Activated CD8-positive, alpha-beta memory T cell treated with anti-CD3 and anti-CD28 coated beads, Interleukin-2, amount 50 U/mL, for 24 hours (primary cell): Measurements from ENCODE around the gene EFHC1.
A peak's percentile ranks its signal among the peaks of the same experiment; 100 is the strongest.

Experiments
- DNase-seq: peaks from one replicate; pipeline ENCODE4 v3.0.0-alpha.2; 2020; ENCODE audit errors: extremely low read depth

EFHC1 gene

GRCh38 chr6:52517502-52518278 lies 97.5 kb downstream of the EFHC1 start:
- DNase-seq: peak; percentile 20

GRCh38 chr6:52518279-52518945 lies 98.3 kb downstream of the EFHC1 start:
- no peak for DNase-seq

- no peak for DNase-seq
These were observed 99.5 kb downstream of the EFHC1 start for GRCh38 chr6:52519618-52520017.

- DNase-seq: no peak
These were observed 102.0 kb downstream of the EFHC1 start for GRCh38 chr6:52522151-52522626.

GRCh38 chr6:52522655-52523054 lies 102.5 kb downstream of the EFHC1 start:
- DNase-seq: no peak

GRCh38 chr6:52523378-52524142 lies 103.4 kb downstream of the EFHC1 start:
- no peak for DNase-seq

GRCh38 chr6:52524918-52525317 lies 104.8 kb downstream of the EFHC1 start:
- no peak for DNase-seq

- no peak for DNase-seq
These were observed 106.5 kb downstream of the EFHC1 start for GRCh38 chr6:52526634-52527033.

- DNase-seq: no peak
These were observed 107.3 kb downstream of the EFHC1 start for GRCh38 chr6:52527436-52527835.

GRCh38 chr6:52529311-52529710 lies 109.2 kb downstream of the EFHC1 start:
- no peak for DNase-seq

GRCh38 chr6:52530351-52530750 lies 110.2 kb downstream of the EFHC1 start:
- DNase-seq: no peak

GRCh38 chr6:52531396-52531795 lies 111.3 kb downstream of the EFHC1 start:
- no peak for DNase-seq

GRCh38 chr6:52531834-52532233 lies 111.7 kb downstream of the EFHC1 start:
- no peak for DNase-seq

- no peak for DNase-seq
These were observed 112.3 kb downstream of the EFHC1 start for GRCh38 chr6:52532457-52532856.

GRCh38 chr6:52533491-52533890 lies 113.3 kb downstream of the EFHC1 start:
- DNase-seq: no peak

GRCh38 chr6:52534363-52534762 lies 114.2 kb downstream of the EFHC1 start:
- no peak for DNase-seq

- DNase-seq: peak; percentile 0
These were observed 114.8 kb downstream of the EFHC1 start for GRCh38 chr6:52534966-52535390.

GRCh38 chr6:52535711-52536423 lies 115.7 kb downstream of the EFHC1 start:
- DNase-seq: no peak

GRCh38 chr6:52536424-52536916 lies 116.3 kb downstream of the EFHC1 start:
- no peak for DNase-seq

GRCh38 chr6:52537001-52537753 lies 117.0 kb downstream of the EFHC1 start:
- no peak for DNase-seq
